HepG2 (cell line): Measurements from ENCODE around the gene DNAJC5. TPM values are rescaled to one million over a fixed set of nuclear protein-coding genes. Genes with fewer than 3 reads are reported as not detected.

Experiments
- AHR ChIP-seq: IDR thresholded peaks from 2 replicates; pipeline ENCODE4 v1.6.1; 2018; ENCODE audit warnings: missing genetic modification reagents, missing compliant biosample characterization
- ATF3 ChIP-seq: sonication (generic); formaldehyde crosslinking; IDR thresholded peaks from 2 replicates; pipeline ENCODE4 v1.4.0; 2020; ENCODE audit warnings: missing genetic modification reagents
- BORCS8-MEF2B ChIP-seq: sonication (generic); formaldehyde crosslinking; IDR thresholded peaks from 2 replicates; pipeline ENCODE4 v1.8.0; 2022; ENCODE audit warnings: mild to moderate bottlenecking, missing genetic modification reagents
- CCDC6 ChIP-seq: sonication (generic); formaldehyde crosslinking; IDR thresholded peaks from 2 replicates; pipeline ENCODE4 v1.8.1; 2022; ENCODE audit warnings: mild to moderate bottlenecking, missing genetic modification reagents, moderate library complexity
- DNMT1 ChIP-seq: sonication (generic); formaldehyde crosslinking; IDR thresholded peaks from 2 replicates; pipeline ENCODE4 v1.5.1; 2020; ENCODE audit warnings: mild to moderate bottlenecking, missing genetic modification reagents
- FOSL1 ChIP-seq: sonication (generic); formaldehyde crosslinking; IDR thresholded peaks from 2 replicates; pipeline ENCODE4 v1.9.0; 2021; ENCODE audit warnings: missing genetic modification reagents, borderline replicate concordance
- HOXA9 ChIP-seq: sonication (generic); formaldehyde crosslinking; IDR thresholded peaks from 2 replicates; pipeline ENCODE4 v1.8.1; 2022; ENCODE audit warnings: missing genetic modification reagents, mild to moderate bottlenecking, moderate library complexity, borderline replicate concordance
- MEIS1 ChIP-seq: sonication (generic); formaldehyde crosslinking; IDR thresholded peaks from 2 replicates; pipeline ENCODE4 v1.9.0; 2021; ENCODE audit warnings: mild to moderate bottlenecking, missing genetic modification reagents, moderate library complexity, borderline replicate concordance
- NFAT5 ChIP-seq: sonication (generic); formaldehyde crosslinking; IDR thresholded peaks from 2 replicates; pipeline ENCODE4 v1.4.0; 2020; ENCODE audit warnings: missing genetic modification reagents
- PRDM10 ChIP-seq: sonication (generic); formaldehyde crosslinking; IDR thresholded peaks from 2 replicates; pipeline ENCODE4 v1.4.0; 2020; ENCODE audit warnings: low read depth, missing genetic modification reagents
- ZNF263 ChIP-seq: sonication (generic); formaldehyde crosslinking; IDR thresholded peaks from 2 replicates; pipeline ENCODE4 v1.4.0; 2020; ENCODE audit warnings: missing genetic modification reagents
- ZNF549 ChIP-seq: sonication (generic); formaldehyde crosslinking; IDR thresholded peaks from 2 replicates; pipeline ENCODE4 v1.5.0; 2020; ENCODE audit warnings: missing genetic modification reagents
- polyA plus RNA-seq, 8 experiments: library from polyadenylated mRNA; depleted of rRNA in 3 of 8; stranded (reverse) in 7 of 8; unstranded in 1 of 8; fragments of >200 nt; fragmentation: Illumina TruSeq in 4 of 8; extraction: Trizol in 4 of 8; gene quantifications; 2 replicates each; pipeline versions ENCODE4 v1.2.1 to v1.2.3, GENCODE V29; 2011 to 2016; ENCODE audit warnings: low read depth in 4 of 8, missing spikeins in 1 of 8, mixed read lengths in 1 of 8; ENCODE audit not compliant: insufficient read depth in 1 of 8
- total RNA-seq, 5 experiments: library from RNA; depleted of rRNA; stranded (reverse); fragments of >200 nt; fragmentation: Illumina TruSeq; extraction: Trizol; gene quantifications; 2 replicates each; pipeline ENCODE4 v1.2.3, GENCODE V29; 2016; ENCODE audit warnings: low read depth in 1 of 5
- TF ChIP-seq, protein P1 (sequence below): sonication (generic); formaldehyde crosslinking; conservative IDR thresholded peaks from 2 replicates; pipeline ENCODE4 v1.4.0; 2020; ENCODE audit warnings: missing genetic modification reagents
- TF ChIP-seq, protein P2 (sequence below): sonication (generic); formaldehyde crosslinking; IDR thresholded peaks from 2 replicates; pipeline ENCODE4 v1.5.0; 2020; ENCODE audit warnings: missing genetic modification reagents

DNAJC5 gene
- total and polyA plus RNA-seq, 2 of the 13 experiments (the other 11 are each of a cell fraction or from before 2014, with no cell fraction given) = 42.8 to 64.5 TPM

DNA sequence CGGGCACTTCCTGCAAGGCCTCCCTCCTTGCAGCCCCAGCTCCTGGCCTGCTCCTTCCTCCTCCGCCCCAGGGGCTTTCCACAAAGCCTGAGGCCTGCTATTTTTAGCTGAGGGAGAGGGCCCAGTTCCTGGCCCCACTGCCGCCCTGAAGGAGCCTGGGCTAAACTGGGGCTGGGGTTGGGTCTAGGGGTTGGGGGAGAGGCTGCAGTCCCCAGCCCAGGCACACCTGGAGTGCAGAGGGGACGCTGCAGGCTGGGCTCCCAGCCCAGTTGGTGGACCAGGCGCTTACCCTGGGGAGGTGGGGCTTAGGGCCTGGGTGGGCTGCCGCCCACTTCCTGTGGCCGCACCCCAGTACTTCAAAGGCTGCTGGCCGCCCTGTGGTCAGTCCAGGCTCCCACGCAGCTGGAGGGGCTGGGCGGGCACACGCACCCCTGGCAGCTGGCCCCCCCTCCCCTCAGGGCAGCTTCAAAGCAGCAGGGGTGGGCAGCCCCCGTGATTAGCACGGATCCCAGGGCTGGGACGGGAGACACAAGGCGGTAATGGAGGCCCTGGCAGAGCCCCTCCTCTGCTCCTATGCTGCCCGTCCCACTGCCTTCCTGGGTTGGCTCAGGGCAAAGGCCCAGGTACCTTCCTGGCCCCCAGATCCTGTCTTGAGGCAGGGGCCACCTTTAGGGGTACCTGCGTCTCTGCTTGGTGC, 40.7 kb upstream of the DNAJC5 start (continued):
- TF ChIP-seq CCDC6 (CRISPR knock-in tag) (0 out of 2 replicates have a peak, but pooled peaks have one; percentile 44), PRDM10 (CRISPR knock-in tag) (0 out of 2 replicates have a peak, but pooled peaks have one; percentile 37), ATF3 (peak; percentile 27; the same call in 1 of the 2 replicates), FOSL1 (0 out of 2 replicates have a peak, but pooled peaks have one; percentile 16), MEIS1 (CRISPR knock-in tag) (peak; percentile 47; the same call in 1 of the 2 replicates), BORCS8-MEF2B (CRISPR knock-in tag) (0 out of 2 replicates have a peak, but pooled peaks have one; percentile 17), NFAT5 (CRISPR knock-in tag) (0 out of 2 replicates have a peak, but pooled peaks have one; percentile 72), DNMT1 (CRISPR knock-in tag) (0 out of 2 replicates have a peak, but pooled peaks have one; percentile 61), AHR (CRISPR knock-in tag) (peak; percentile 92; the same call in 1 of the 2 replicates), ZNF263 (CRISPR knock-in tag) (peak; percentile 60), HOXA9 (CRISPR knock-in tag) (no peak), ZNF549 (0 out of 2 replicates have a peak, but pooled peaks have one; percentile 59)
- TF ChIP-seq, protein P1, sequence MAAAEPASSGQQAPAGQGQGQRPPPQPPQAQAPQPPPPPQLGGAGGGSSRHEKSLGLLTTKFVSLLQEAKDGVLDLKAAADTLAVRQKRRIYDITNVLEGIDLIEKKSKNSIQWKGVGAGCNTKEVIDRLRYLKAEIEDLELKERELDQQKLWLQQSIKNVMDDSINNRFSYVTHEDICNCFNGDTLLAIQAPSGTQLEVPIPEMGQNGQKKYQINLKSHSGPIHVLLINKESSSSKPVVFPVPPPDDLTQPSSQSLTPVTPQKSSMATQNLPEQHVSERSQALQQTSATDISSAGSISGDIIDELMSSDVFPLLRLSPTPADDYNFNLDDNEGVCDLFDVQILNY (CRISPR knock-in tag) = no peak
- TF ChIP-seq, protein P2, sequence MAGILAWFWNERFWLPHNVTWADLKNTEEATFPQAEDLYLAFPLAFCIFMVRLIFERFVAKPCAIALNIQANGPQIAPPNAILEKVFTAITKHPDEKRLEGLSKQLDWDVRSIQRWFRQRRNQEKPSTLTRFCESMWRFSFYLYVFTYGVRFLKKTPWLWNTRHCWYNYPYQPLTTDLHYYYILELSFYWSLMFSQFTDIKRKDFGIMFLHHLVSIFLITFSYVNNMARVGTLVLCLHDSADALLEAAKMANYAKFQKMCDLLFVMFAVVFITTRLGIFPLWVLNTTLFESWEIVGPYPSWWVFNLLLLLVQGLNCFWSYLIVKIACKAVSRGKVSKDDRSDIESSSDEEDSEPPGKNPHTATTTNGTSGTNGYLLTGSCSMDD (CRISPR knock-in tag) = 0 out of 2 replicates have a peak, but pooled peaks have one; percentile 80
